ENCODE results near the gene TENT5A.

GRCh38 chr6:81781624-81782023 is 29.1 kb upstream of the TENT5A start:
- TF ChIP-seq POLR2A (IDR thresholded peaks at IDR 0.05): no peak
- TF ChIP-seq, protein P1, sequence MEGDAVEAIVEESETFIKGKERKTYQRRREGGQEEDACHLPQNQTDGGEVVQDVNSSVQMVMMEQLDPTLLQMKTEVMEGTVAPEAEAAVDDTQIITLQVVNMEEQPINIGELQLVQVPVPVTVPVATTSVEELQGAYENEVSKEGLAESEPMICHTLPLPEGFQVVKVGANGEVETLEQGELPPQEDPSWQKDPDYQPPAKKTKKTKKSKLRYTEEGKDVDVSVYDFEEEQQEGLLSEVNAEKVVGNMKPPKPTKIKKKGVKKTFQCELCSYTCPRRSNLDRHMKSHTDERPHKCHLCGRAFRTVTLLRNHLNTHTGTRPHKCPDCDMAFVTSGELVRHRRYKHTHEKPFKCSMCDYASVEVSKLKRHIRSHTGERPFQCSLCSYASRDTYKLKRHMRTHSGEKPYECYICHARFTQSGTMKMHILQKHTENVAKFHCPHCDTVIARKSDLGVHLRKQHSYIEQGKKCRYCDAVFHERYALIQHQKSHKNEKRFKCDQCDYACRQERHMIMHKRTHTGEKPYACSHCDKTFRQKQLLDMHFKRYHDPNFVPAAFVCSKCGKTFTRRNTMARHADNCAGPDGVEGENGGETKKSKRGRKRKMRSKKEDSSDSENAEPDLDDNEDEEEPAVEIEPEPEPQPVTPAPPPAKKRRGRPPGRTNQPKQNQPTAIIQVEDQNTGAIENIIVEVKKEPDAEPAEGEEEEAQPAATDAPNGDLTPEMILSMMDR (IDR thresholded peaks at IDR 0.05): no peak

Measured in lower leg skin (tissue), 3 donors.